GM18511 (cell line): ENCODE measurements around the gene PROS1.
"Not testable (repeated sequence)": the region's sequence is repeated elsewhere in the genome, so short reads cannot be mapped to it uniquely, and the experiment has no call there.

ENCODE experiments used
- ATAC-seq: cut with Tn5 transposase; IDR thresholded peaks from one replicate; pipeline ENCODE4 v1.9.1; 2021; ENCODE audit warnings: mild to moderate bottlenecking, moderate library complexity; ENCODE audit not compliant: unreplicated experiment

PROS1 gene

DNA sequence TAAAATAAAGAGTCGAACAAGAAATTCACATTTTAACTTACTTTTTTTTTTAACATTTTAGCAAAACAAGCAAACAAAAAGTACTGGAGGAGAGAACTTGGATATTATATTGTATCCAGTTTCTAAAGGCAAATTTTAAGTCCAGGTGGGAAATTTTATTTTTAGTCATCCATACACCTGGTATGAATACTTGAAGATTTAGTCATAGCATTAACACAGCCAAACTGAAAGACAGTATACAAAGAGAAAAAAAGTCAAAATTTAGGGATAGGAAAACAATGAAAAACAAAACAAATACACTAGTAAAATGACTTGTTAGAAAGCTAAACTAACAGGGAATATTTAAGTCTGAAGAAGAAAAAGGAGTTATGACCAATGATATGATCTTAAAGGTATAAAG is 69.1 kb downstream of the PROS1 start:
- no peak for ATAC-seq

DNA sequence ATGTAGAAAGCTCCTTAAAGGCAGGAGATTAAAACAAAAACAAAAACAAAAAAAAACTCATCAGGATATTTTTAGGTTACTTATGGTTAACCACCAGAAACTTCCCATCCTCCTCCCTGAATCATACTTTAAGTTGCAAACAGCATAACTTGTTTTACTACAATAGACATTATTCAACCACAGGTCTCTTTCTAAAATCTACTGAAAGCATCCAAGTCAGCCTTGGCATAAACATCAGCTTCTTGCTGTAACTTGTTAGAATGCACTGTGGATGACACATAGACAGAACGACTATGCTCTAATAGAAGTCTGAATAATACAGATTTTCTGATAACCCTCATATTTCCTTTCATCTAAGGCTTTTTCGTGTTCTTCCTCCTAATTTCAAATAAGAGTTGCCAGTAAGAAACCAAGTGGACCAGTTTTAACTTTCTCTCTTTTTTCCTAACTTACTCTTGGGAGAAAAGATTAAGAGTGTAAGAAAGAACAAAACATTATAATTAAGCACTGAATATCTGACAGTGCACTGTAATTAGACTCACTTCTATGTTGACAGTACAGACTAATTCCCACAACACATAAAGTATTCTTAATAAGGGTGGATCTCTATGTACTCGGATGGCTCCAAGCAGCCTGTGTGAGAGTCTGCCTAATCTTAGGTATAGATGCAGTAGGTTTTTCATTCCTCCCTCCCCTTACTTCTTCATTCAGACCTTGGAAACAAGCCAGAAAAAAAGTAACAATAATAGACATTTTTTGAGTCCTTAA is 95.3 kb downstream of the PROS1 start:
- not testable (repeated sequence) for ATAC-seq

DNA sequence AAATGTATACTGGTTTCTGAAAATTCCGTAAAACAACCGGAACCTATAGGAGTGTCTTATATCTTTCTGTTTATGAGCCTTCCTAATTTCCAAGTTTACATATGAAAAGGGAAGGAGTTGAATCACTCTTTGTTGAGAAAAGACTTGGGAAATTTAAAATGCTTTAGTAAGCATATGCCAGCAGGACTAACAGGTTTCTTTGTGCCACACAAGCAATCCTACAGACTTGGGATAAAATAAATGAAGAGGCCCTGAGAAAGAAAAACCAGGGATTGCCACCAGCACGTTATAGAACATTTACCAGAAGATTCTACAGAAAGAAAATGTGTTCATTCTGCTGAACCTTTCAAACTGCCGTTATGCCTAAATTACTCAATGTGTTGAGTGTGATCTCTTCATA is 96.3 kb downstream of the PROS1 start:
- ATAC-seq, result not testable (repeated sequence)

DNA sequence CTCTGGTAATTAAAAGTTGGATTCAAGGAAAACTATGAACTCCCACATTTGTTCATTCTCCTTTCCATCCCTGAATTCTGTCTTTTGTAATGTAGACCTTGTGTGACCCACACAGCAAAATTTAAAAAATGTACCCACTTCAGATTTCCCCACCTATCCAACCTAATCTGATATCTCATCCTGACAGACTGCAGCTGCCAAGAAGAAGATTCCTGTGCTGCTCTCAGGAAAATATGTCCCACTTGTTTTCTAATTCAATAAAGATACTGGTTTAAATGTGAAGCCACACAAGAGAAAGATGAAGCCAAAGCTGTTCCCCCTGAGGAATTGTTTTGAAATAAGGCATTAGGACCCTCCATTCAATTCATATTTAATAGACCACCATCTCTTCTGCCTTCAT is 100.3 kb downstream of the PROS1 start:
- ATAC-seq, result not testable (repeated sequence)

DNA sequence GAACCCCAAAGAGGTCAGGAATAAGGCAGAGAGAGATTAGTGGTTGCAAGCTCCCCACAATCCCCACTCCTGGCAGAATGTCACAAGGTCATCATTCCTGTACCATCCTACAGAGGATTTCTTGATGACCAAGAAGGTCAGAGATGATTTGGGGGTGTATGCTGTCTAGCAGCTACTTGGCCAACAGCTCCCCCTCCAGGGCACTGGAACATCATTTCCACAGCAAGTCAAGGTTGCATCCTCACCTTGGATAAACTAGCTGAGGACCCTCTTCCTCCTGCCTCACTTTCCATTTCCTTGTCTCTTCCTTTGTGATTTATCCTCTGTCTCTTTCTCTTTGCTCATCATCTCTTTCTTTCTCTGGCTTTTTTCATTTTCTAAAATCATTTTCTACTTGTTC is 106.3 kb downstream of the PROS1 start:
- ATAC-seq, result no peak

DNA sequence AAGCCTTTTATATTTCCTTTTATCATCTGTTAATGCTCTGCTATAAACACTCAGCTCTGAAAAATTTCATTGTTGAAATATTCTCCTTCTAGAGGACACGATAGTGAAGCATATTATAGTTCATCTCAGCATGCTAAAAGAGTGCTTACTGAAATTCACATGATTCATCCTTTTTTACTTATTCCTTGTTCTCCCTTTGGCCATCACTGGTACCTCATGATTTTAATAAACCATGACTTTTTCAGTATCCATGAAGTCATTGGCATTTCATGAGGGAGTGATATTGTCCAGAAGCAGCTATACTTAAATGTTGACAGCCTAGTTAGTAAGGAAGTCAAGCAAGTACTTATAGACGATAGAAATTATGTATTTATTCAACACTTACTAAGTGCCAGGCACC is 112.7 kb downstream of the PROS1 start:
- no peak for ATAC-seq

DNA sequence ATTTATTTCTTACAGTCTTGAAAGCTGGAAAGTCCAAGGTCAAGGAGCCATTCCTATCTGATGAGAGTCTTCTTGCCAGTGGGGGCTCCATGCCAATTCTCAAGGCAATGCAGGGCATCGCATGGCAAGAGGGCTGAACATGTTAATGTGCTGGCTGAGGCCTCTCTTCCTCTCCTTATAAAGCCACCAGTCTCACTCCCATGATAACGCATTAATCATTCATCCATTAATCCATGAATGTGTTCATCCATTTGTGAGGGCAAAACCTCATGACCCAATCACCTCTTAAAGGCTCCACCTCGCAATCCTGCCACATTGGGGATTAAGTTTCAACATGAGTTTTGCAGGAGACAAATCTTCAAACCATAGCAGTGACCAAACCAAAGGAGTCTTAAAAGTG is 118.3 kb downstream of the PROS1 start:
- ATAC-seq, result no peak

DNA sequence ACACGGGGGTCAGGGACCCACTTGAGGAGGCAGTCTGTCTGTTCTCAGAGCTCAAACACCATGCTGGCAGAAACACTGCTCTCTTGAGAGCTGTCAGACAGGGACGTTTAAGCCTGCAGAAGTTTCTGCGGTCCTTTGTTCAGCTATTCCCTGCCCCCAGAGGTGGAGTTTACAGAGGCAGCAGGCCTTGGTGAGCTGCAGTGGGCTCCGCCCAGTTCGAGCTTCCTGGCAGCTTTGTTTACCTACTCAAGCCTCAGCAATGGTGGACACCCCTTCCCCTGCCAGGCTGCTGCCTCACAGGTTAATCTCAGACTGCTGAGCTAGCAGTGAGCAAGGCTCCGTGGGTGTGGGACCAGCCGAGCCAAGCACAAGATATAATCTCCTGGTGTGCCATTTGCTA is 121.5 kb downstream of the PROS1 start:
- not testable (repeated sequence) for ATAC-seq

DNA sequence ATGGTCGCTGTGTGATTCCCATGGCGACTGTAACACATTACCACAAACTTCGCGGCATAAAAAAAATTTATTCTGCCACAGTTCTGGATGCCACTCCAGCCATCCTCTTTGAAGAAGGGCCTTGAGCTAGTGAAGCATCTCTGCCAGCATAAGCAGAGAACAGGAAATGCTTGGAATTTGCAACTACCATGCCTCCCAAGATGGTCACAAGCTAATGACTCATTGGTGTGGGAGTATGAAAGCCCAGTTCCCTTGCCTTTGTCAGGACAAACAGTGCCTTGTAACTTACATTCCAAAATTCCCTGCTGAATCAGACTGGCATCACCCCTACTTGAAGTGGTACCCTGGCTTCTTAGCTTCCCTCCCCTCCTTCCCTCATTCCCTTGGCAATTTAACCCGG is 129.7 kb downstream of the PROS1 start:
- ATAC-seq, result no peak

DNA sequence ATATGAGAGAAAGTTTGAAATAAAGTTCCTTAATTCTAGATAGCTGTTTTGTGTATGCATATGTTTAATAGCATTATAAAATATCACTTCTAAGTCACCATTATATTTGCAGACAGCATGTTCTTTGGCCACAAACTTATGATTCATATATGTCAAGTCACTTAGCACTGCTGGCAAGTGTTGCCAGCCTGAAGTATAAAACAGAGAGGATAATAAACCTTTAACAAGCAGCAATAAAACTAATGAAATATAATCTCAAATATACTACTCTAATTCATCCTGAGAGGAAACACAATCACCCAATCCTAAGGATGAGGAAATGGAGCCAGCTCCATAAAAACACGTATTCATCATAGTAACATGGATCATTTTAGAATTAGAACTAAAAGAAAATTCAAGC is 134.5 kb downstream of the PROS1 start:
- ATAC-seq, result not testable (repeated sequence)
